ENCODE measurements around the gene ZC3H6.

GRCh38 chr2:112255875-112256274, 19.5 kb upstream of the ZC3H6 start:
- TF ChIP-seq CTCF (IDR thresholded peaks at IDR 0.05; ENCODE audit: insufficient read depth, low read length, poor library complexity, severe bottlenecking) (no peak), EZH2phosphoT487 (conservative IDR thresholded peaks at IDR 0.05; ENCODE audit: low read length) (no peak)
